Measurements from ENCODE around the gene TEAD3.

Gene TEAD3

DNA sequence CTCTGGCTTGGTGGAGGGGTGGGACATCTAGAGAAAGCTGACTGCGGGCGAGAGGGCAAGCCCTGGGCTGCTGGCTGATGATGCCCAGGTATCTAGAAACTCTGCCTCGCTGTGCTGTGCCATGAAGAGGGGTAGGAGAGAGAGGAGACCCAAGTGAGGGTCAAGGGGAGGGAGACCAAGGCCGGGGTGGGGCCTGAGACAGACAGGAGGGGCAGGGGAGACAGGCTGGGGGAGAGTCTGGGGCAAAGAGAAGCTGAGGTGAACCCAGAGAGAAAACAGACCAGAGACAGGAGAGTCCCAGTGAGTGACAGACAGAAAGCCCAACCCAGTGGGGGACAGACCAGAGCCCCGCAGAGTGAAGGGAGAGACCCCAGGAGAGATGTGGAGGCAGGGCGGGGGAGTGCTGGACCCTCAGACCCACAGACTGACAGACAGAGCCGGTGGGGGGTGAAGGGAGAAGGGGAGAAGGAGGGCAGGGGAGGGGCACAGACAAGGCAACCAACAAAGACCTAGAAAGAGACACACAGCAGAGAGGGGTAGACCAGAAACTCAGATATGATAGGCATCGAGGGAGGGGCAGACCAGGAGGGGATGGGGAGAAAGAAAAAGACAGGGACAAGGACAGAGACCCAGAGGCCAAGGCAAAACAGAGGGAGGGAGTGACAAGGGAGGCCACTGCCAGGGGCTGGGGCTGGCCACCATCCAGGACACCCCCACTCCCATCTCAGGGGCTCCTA lies 5.9 kb downstream of the TEAD3 start:
- DNase-seq, result no peak

DNA sequence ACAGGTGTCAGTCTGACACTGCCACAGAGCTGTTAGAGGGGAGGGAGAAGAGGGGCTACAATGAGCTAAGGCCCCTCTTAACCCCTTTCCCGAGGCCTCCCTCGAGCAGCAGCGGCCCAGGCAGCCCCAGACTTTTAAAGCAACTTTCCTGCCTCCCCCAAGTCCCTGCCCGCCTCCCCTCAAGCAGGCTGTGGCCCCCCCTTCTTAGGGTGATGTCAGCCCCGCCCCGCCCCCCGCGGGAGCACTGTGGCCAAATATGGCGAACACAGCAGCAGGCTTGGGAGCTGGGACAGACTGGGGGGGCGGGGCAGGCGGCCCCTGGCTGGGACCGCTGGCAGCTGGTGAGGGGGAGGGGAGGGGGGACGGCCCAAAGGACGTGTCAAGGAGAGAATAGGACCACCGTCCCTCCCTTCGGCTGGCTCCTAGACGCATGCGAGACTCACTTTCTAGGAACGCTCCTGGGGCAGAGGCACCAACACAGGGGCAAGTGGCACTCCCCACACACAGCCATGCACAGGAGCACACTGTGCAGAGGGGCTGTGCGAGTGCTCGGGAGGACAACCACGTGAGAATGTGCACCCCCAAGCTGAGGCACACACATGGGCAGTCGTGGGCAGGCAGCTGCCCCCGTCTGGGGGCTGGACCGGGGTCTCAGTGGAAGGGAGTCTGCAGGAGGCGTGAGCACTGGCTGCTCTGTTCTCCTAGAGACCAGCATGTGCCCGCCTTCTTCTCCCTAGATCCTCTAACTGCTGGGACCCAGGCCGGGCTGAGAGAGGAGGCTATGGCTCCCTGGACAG lies 6.7 kb downstream of the TEAD3 start:
- DNase-seq, result no peak

DNA sequence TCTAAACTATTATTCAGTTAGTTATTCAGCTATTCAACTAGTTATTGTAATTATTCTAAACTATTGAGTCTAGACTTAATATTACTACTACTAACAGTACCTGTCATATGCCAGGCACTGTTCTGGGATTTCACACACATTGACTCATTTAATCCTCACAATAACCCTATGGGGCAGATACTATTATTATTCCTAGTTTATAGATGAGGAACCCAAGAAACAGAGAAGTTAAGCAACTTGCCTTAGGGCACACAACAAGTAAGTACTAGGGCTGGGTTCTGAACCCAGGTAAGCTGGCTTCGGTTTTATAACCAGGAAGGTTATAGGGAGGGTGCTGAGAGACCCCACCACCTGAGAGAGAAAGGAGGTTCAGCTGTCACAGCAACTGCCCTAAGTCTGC lies 7.8 kb downstream of the TEAD3 start:
- no peak for DNase-seq

DNA sequence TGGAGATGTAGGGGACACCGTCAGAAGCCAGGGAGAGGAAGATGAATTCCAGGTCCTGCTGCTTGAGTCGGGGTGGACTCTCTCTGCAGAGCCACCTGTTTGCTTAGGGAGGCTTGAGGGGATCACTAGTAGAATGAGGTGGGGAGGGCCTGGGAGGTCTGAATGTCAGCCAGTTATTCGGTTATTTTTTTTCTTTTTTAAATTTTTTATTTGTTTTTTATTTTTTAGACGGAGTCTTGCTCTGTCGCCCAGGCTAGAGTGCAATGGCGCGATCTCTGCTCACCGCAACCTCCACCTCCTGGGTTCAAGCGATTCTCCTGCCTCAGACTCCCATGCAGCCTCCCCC lies 8.4 kb downstream of the TEAD3 start:
- no peak for DNase-seq

DNA sequence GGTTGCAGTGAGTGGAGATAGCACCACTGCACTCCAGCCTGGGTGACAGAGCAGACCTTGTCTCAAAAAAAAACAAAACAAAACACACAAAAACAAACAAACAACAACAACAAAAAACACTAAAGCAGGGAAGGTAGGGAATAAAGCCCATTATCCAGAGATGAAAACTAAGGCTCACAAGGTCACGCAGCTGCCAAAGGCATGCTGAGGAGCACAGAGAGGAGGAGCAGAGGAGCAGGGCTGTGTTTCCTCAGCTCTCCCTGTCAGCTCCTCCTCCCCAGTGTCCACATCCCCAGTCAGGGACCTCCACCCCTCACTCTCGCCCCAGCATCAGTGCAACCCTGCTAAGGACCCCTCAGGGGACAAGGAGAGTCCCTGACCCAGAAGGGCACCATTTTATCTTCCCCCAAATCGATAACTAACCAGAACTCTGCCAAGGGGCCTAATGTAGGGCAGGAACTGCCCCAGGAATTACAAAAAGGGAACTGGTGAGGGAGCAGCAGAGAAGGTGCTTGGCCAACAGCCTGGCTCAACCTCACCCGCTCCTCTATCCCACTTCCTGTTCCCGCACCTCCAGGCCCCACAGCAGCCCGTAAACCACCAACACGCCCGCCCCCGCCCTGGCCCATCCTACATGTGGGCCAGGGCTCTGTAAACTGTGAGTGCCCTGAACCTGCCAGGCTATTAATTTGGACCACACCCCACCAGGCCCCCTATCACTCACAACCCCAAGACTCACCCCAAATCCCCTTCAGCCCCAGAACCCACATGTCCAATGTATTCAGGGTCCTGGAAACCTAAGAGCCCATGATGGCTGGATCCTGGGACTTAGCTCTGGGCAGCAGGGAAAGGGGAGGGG lies 9.0 kb downstream of the TEAD3 start:
- DNase-seq, result no peak

DNA sequence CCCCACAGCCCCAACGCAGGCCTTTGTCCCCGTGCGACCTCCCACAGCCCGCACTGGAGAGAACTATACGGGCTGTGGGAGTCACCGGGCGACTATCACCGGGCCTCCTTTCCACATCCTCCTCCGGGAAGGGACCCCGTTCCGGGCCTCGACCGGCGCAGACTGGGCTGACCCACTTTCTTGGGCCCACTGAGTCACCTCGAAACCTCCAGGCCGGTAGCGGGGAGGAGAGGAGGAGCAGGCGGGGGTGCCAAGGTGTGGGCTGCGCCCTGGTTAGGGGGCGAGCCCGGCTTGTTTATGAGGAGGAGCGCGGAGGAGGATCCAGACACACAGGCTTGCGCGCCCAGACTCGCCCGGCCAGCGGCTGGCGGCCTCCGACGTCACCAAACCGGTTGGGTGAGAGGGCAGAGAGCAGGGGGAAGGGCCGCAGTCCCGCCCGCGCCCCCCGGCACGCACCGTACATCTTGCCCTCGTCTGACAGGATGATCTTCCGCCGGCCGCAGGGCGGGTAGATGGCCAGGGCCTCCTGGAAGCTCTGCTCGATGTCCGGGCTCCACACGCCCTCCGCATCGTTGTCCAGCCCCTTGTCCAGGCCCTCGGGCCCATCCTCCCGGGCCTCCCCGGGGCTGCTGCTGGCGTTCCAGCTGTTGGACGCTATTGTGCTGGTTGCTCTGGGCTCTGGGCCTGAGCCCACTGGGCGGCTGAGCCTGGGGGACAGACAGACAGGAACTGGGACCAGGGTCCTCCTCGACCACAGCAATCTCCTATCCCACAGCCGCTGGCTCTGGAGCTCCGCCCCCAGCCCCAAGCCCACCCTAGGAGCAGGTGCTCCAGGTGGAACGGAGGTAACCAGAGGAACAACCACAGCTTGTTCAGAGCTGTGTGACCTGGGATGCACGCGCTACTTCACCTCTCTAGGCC lies 10.6 kb downstream of the TEAD3 start:
- no peak for DNase-seq

DNA sequence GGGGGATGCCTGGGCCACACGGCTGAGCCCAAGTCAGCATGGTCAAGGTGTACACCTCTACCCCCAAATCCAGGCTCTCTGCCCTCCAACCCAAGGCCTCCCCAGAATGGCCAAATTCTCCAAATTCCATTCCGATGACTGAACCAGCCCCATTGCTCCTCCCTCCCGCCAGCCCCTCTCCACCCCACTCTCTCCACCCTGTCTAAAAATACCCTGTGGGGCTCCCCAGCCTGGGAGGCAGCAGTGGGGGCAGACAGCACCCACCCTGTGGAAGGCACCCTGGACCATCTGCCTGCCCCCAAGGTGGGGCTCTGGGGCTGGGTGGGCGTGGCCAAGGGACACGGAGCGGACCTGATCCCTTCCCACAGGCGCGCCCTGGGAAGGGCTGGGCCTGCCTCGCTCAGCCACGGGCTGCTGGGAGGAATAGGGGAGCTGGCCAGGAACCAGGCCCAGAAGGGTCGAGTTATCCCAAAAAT lies 11.4 kb downstream of the TEAD3 start:
- DNase-seq, result no peak

DNA sequence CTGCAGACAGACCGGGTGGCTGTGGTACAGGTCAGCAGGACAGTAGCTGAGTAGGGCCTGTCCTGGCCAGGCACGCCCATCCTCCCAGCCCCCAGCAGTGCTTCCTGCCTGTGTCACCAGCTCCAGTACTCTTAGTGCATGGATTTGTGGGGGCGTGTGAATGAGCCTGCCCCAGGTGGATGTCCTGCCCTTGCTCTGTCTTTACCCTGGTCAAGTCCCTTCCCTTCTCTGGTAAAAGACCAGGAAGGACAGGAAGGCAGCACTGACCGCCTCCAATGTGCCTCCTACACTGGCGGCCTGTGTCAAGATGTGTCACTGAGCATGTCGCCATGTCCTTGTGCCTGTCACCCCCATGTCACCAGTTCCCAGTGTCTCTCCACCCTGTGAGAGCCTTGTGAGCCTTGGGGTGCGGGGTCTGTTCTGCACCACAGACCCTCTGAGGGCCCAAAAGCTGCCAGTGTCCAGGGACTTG lies 11.9 kb downstream of the TEAD3 start:
- DNase-seq, result no peak

DNA sequence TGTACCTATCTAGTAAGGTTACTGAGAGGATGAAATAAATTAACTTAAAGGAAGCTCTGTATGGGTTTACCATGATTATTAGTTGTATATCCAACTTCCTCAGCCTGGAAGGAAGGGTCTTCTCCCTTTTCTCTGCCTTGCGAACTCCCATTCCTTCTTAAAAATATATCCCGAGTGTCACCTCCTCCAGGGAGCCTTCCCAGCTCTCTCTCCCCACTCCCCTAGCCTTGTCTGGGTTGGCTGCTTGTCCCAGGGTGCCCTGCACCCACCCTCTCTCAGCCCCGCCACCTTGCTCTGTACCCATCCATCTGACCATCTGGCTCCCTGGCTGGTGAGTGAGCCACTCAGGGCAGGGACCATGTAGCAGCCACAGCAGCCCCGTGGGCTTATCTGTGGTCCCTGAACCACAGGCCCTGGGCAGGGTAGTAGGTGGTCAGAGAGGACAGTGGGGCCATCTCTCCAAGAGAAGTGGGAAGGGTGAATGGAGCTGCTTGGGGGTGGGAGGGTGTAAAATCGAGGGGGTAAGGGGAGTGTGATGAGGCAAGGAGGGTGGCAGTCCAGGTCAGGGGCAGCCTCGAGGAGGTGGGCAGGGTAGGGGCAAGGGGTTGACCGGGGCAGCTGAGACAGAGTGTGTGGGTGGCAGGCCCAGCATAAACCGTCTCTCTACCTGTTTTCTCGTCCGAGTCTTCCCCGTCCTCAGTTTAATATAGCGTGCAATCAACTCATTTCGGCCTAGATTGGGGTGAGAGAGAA lies 12.8 kb downstream of the TEAD3 start:
- DNase-seq, result no peak

DNA sequence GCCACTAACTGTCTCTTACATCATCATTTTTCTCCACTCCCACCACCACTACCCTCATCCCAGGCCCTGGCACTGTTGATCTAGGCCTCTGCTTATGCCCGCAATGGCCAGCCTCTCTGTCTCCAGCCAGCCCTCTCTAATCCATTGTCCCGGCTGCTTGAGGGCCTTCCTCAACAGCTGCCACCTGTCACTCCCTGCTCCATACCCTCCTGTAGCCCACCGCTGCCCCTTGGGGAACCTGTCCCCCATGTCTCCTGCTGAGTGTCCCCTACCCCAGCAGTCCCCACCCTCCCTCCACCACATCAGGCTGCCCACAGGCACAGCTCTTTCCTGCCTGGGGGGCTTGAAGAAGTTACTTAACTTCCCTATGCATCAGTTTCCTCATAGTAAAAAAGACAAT lies 13.4 kb downstream of the TEAD3 start:
- no peak for DNase-seq

DNA sequence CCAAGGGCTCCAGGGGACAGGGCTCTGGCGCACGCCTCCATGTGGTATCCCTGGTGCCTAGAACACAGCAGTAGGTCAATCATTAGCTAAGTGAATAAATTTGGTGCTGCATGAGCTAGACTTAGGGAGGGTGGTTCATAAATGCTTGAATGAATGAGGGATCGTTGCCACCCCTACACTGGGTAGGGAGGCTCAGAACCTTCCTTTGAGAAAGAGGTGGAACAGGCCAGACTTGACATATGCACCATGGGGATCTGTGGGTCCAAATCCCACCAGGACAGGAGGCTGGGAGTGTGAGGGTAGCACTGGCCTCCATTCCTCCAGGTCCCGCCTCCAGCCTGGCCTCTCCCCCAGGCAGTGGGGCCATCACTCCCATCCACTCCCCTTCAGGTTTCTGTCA lies 13.8 kb downstream of the TEAD3 start:
- DNase-seq, result no peak

DNA sequence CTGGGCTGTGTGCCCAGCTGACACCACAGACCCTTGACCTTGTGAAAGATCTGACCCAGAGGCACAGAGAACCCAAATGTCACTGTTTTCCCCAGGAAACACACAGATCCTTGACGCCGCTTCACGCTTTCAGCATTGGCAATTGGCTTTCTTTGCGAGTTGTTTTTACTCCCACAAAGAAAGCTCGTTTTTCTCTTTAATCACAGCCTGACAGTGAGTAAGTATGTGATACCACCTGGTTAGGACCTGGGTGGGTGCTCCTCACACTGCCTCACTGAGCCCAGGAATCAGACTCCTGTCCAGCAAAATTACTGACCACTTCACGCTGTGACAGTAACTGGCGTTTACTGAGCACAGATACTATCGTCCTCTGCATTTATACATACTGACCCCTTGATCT lies 15.7 kb downstream of the TEAD3 start:
- DNase-seq, result no peak

DNA sequence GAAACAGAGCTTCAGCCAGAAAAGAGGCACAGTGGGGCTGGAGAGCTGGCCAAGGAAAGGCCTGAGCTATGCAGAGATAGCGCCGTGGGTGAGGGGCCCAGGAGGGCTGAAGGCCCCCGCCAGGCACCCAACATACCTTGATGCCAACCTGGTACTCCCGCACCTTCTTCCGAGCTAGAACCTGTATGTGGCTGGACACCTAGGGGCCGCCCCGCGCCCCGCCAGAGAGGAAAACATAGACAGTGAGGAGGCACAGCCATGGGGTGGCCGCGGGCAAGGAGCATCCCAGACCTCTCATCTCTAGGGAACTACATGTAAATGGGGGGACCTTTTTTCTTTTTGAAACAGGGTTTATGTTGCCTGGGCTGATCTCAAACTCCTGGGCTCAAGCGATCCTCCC lies 16.7 kb downstream of the TEAD3 start:
- DNase-seq, result no peak

DNA sequence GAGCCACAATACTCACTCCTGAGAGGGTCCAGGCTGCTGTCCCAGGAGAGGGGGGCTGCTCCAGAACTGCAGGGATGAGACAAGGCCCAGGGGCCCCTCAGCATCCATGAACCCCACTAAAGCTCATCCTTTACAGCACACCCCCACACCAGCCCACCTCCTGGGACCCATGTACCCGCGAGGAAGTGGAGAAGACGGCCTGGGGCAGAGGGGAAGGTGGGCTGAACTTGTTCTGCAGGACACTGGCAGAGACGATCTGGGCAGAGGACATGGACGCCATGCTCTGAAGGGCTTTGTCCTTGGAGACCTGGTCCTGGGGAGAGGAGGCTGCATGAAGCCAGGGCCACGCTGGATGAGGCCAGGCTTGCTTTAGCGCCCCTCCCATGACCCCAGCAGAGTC lies 18.6 kb downstream of the TEAD3 start:
- no peak for DNase-seq

DNA sequence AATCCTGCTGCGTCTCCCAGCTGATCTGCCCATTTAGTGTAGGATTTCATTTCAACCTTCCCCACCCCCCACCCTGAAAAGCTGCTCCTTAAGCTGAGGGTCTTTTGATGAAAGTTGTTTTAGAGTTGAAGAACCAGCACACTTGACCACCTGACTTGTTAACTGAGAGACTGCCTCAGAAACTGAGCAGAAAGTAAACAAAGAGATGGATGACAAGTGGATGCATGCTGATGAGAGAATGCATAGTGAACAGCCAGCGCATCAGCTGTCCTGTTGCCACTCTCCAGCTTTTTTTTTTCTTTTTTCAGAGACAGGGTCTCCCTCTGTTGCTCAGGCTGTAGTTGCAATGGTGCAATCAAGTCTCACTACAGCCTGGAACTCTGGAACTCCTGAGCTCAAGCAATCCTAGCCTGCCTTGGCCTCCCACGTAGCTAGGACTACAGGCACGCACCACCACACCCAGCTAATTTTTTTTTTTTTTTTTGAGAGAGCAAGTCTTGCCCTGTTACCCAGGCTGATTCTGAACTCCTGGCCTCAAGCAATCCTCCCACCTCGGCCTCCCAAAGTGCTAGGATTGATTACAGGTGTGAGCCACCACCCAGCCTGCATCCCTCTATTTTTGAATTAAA lies 19.2 kb downstream of the TEAD3 start:
- no peak for DNase-seq

DNA sequence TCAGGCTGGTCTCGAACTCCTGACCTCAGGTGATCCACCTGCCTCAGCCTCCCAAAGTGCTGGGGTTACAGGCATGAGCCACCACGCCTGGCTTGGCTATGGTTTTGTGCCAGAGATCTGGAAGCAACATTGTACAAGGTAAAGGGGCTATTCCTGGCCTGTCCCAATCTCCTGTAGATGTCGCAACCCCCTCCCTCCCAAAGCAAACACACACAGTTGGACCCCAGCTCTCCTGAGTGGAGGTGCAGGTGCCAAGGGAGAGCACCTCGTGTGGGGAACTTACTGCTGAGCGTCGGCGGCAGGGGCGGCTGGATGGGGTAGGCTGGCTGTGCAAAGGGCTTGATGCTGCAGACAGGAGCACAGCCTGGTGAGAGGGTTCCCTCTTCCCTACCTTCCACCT lies 19.9 kb downstream of the TEAD3 start:
- no peak for DNase-seq

DNA sequence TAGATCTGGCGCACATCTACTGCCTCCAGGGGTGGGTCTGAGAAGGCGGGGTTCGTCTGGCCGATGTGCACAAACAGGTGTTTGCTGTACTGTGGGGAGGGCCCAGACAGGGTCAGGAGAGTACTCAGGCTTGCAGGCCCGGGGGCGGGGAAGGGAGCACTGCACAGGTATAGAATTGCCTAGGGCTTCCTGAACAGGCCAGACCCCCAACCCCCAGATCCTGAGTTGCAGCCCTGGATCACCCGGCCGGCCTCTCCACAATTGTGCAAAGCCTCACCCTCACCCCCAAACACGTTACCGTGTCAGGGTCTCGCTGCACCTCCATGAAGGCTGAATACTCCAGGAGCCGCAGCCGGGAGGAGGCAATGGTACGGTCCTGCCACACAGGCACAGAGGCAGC lies 20.9 kb downstream of the TEAD3 start:
- no peak for DNase-seq

DNA sequence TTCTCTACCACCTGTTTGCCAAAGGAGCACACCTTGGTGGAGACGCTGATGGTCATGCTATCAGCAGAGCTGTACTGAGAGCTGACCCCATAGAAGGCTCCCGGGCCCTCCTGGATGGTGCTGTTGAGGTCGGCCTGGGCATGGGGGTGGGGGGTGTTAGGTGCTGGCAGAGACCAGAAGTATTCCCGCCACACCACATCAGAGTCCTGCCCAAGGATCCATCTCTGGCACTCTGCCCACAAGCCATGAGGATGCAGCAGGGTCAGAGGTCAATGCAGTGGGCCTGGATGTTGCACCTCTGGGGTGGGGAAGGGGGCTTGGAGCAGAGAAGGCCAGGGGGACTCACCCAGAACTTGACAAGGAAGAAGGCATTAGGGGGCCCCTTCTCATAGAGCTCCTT lies 21.3 kb downstream of the TEAD3 start:
- no peak for DNase-seq

DNA sequence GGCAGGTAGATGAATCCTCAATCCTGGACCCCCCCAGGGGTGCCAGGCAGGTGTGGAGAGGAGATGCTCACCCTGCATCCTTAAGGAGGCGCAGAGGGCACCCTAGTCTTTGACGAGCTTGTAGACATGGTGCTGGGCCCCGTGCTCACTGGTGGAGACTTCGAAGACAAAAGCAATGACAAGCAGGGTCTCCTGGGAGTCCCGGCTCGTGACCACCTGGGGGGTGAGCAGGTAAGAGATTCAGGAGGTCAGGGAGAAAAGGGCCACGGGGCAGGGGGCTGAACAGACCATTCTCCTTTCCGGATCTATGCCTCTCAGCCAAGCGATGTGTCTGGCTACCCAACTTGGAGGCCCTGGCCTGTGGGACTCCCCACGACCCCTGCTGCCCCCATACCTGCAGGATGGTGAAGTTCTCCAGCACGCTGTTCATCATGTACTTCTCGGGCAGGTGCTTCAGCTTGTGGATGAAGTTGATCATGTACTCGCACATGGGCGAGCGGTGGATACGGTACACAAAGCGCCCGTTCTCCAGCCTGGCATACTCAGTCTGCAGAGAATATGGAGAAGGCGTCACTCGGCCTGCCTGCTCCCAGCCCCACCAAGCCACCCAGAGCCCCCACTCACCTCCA lies 21.8 kb downstream of the TEAD3 start:
- DNase-seq, result no peak

DNA sequence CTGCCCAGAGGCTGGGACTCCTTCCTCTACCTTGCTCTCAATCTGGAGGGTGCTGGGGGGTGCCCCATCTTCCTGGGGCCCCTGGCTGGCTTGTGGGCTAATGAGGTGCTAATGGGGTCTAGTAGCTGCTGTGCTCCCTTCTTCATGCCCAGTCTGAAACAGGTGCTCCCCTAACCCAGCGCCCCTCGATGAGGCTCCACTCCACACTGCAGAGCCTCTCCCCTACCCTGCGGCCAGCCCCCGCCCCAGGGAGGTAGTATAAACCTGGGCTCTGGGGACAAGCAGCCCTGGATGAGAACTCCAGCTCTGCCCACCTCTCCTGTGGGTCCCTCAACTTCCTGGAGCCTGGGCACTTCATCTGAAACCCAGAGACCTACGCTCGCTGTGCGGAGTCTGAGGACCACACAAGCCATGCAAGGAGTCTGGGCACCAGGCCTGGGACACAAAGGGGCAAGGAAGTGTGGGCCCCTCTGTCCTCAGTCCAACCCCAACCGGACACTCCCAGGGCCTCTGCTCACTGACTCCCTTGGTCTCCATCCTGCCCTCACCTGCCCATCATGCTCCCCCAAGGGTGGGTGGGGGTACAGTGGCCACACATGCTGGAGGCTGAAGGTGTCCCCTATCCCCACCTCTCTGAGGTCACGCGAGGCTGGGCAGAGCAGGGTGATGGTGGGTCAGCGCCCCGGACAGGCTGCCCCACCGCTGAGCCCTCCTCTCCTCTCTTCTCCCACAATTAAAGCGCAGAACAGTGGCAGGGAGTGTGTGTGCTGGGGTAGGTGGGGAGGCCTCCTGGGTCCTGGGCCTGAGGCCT lies 22.5 kb downstream of the TEAD3 start:
- no peak for DNase-seq
